Measurements from ENCODE around the gene PRCD. TPM values are rescaled to one million over a fixed set of nuclear protein-coding genes. Genes with fewer than 3 reads are reported as not detected.

The PRCD gene
- total and polyA plus RNA-seq, 2 donors (not counting 1 experiment from before 2014, with no cell fraction given): 18.0 to 30.6 TPM

DNA sequence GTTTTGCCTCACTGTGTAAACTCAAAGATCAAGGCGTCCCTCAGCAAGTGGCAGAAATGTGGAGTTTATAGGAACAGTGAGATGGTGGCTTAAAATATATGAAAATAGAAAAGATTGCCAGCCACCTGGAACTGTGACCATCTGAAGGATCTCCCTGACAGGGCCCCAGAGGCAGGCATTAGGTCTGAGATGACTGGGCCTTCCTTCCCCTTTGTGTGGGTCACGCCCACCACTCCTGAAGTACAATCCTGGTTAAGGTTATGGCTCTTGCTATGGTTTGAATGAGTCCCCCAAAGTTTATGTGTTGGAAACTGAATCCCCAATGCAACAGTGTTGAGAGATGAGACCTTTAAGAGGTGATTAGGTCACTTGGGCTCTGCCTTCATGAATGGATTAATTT lies 39.4 kb downstream of the PRCD start:
- ChIA-PET POLR2A (no interaction called here), CTCF (interaction anchor here (1.1 to 1.2 kb wide), 2 partner anchors 21 to 56 kb away, joined by 3 to 5 read pairs; no protein-coding TSS in a partner anchor)
- WGBS (ENCODE audit: insufficient coverage): 40% methylated on average over 1 of the region's 2 CpGs
- Mint-ChIP-seq H3K9me3 (ENCODE audit: insufficient read depth) (no peaks in the 10 kb centered on the region), H3K4me3 (no peak overlapping the region), H3K27me3 (peaks cover 10% of the 10 kb centered on the region), H3K27ac (no peak overlapping the region), H3K4me1 (no peaks in the 10 kb centered on the region)
- DNase-seq (no peak), ATAC-seq (ENCODE audit: low read depth) (no peak)
- Histone ChIP-seq H3K9me3 (ENCODE audit: control extremely low read depth in 1 of 3, control insufficient read depth in 2 of 3, insufficient read depth in 1 of 3, low read length in 2 of 3) (no peaks in the 10 kb centered on the region), H3K4me3 (ENCODE audit: control extremely low read depth in 1 of 5, extremely low read depth in 1 of 5, insufficient read depth in 1 of 5, low read depth in 2 of 5, low read length in 4 of 5) (no peak overlapping the region), H3K9ac (ENCODE audit: low read length) (no peak overlapping the region), H3K36me3 (replicated peaks in 1 of 2; ENCODE audit: control extremely low read depth in 1 of 2, control insufficient read depth in 1 of 2, extremely low read depth in 1 of 2, insufficient read depth in 2 of 2, low read length in 1 of 2) (no peaks in the 10 kb centered on the region), H3K79me2 (ENCODE audit: control insufficient read depth, insufficient read depth, low read length) (no peaks in the 10 kb centered on the region), H3K4me1 (ENCODE audit: control insufficient read depth in 2 of 2, insufficient read depth in 2 of 2, low read length in 2 of 2) (no peaks in the 10 kb centered on the region), H3K27me3 (replicated peaks in 1 of 4; ENCODE audit: control extremely low read depth in 1 of 4, control insufficient read depth in 3 of 4, insufficient read depth in 4 of 4, low read length in 3 of 4) (peaks cover 0 to 4% (median 2%) of the 10 kb centered on the region in 4 experiments), H3K27ac (ENCODE audit: low read length in 2 of 2) (no peak overlapping the region), H3K4me2 (replicated peaks; ENCODE audit: low read depth, low read length, poor library complexity, severe bottlenecking) (no peak overlapping the region), H2AFZ (ENCODE audit: insufficient read depth, low read depth, low read length, poor library complexity, severe bottlenecking) (no peak overlapping the region), H4K20me1 (ENCODE audit: control insufficient read depth, insufficient read depth, low read length, poor library complexity, severe bottlenecking) (no peaks in the 10 kb centered on the region)
- intact Hi-C loops (cut with micrococcal nuclease): no loop called here
- no peak for TF ChIP-seq EZH2 (IDR thresholded peaks at IDR 0.05; ENCODE audit: borderline replicate concordance, insufficient read depth, low read depth, low read length, poor library complexity, severe bottlenecking)
- TF ChIP-seq, protein P1, sequence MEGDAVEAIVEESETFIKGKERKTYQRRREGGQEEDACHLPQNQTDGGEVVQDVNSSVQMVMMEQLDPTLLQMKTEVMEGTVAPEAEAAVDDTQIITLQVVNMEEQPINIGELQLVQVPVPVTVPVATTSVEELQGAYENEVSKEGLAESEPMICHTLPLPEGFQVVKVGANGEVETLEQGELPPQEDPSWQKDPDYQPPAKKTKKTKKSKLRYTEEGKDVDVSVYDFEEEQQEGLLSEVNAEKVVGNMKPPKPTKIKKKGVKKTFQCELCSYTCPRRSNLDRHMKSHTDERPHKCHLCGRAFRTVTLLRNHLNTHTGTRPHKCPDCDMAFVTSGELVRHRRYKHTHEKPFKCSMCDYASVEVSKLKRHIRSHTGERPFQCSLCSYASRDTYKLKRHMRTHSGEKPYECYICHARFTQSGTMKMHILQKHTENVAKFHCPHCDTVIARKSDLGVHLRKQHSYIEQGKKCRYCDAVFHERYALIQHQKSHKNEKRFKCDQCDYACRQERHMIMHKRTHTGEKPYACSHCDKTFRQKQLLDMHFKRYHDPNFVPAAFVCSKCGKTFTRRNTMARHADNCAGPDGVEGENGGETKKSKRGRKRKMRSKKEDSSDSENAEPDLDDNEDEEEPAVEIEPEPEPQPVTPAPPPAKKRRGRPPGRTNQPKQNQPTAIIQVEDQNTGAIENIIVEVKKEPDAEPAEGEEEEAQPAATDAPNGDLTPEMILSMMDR (IDR thresholded peaks at IDR 0.05): no peak

DNA sequence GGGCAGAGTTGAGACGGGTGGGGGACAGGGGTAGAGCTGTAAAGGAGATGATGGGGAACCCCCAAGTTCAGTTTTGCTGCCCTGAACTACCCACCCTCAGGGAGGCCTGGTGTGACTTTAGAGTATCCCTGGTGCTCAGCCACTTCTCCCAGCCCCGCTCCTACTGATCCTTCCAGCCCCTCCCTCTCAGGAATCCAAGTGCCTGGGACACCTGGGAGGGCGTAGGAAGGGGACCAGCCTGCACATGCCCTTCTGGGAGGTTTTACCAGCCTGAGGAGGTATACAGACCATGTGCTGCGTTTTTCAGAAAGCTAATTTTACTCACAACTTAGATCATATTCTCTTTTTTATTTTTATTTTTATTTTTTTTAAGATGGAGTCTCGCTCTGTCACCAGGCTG lies 41.7 kb downstream of the PRCD start:
- Histone ChIP-seq H3K4me3 (ENCODE audit: control extremely low read depth in 1 of 5, extremely low read depth in 1 of 5, insufficient read depth in 1 of 5, low read depth in 2 of 5, low read length in 4 of 5) (no peak overlapping the region), H3K27ac (ENCODE audit: low read length in 2 of 2) (no peak overlapping the region), H4K20me1 (ENCODE audit: control insufficient read depth, insufficient read depth, low read length, poor library complexity, severe bottlenecking) (no peaks in the 10 kb centered on the region), H3K4me1 (ENCODE audit: control insufficient read depth in 2 of 2, insufficient read depth in 2 of 2, low read length in 2 of 2) (peaks cover 14 to 15% of the 10 kb centered on the region in 2 donors), H3K4me2 (replicated peaks; ENCODE audit: low read depth, low read length, poor library complexity, severe bottlenecking) (no peak overlapping the region), H3K79me2 (ENCODE audit: control insufficient read depth, insufficient read depth, low read length) (no peaks in the 10 kb centered on the region), H2AFZ (ENCODE audit: insufficient read depth, low read depth, low read length, poor library complexity, severe bottlenecking) (no peak overlapping the region), H3K9me3 (ENCODE audit: control extremely low read depth in 1 of 3, control insufficient read depth in 2 of 3, insufficient read depth in 1 of 3, low read length in 2 of 3) (no peaks in the 10 kb centered on the region), H3K27me3 (replicated peaks in 1 of 4; ENCODE audit: control extremely low read depth in 1 of 4, control insufficient read depth in 3 of 4, insufficient read depth in 4 of 4, low read length in 3 of 4) (peaks cover 0 to 19% (median 7%) of the 10 kb centered on the region in 4 experiments), H3K36me3 (replicated peaks in 1 of 2; ENCODE audit: control extremely low read depth in 1 of 2, control insufficient read depth in 1 of 2, extremely low read depth in 1 of 2, insufficient read depth in 2 of 2, low read length in 1 of 2) (no peaks in the 10 kb centered on the region), H3K9ac (ENCODE audit: low read length) (no peak overlapping the region)
- Mint-ChIP-seq H3K9me3 (ENCODE audit: insufficient read depth) (no peaks in the 10 kb centered on the region), H3K27me3 (peaks cover 15% of the 10 kb centered on the region), H3K4me1 (peaks cover 4% of the 10 kb centered on the region), H3K27ac (no peak overlapping the region), H3K4me3 (no peak overlapping the region)
- POLR2A ChIA-PET: no interaction called here
- no peak for TF ChIP-seq EZH2 (IDR thresholded peaks at IDR 0.05; ENCODE audit: borderline replicate concordance, insufficient read depth, low read depth, low read length, poor library complexity, severe bottlenecking)
- TF ChIP-seq, protein P1 (IDR thresholded peaks at IDR 0.05): no peak
- 100% methylated on average over 1 of the region's 5 CpGs for WGBS (ENCODE audit: insufficient coverage)
- CTCF ChIA-PET: interaction anchor here (0.7 to 1.4 kb wide), 4 partner anchors 8 to 497 kb away, joined by 3 to 5 read pairs (median 4); no protein-coding TSS in a partner anchor
- intact Hi-C loops (cut with micrococcal nuclease): no loop called here
- DNase-seq (no peak), ATAC-seq (ENCODE audit: low read depth) (no peak)
